ENCODE data around the gene FBL. TPM values are rescaled to one million over a fixed set of nuclear protein-coding genes. Genes with fewer than 3 reads are reported as not detected.

Gene FBL
- total and polyA plus RNA-seq, 2 of the 4 experiments (the other 2 are of a cell fraction), result 259 to 446 TPM

GRCh38 chr19:39858541-39858940 is 12.4 kb upstream of the FBL start:
- CTCF ChIA-PET, result no interaction called here

More at GRCh38 chr19:39858541-39858940, 12.4 kb upstream of the FBL start:
- Histone ChIP-seq H2BK20ac (ENCODE audit: low read depth, low read length) (no peak overlapping the region), H3K14ac (replicated peaks; ENCODE audit: low read depth, low read length) (no peak overlapping the region), H3K4me3 (ENCODE audit: insufficient read depth, low read depth, low read length) (peak overlapping the region; percentile 28; the same call in 1 of the 2 replicates), H4K8ac (ENCODE audit: low read depth in 2 of 2, low read length in 2 of 2) (no peak overlapping the region), H3K56ac (ENCODE audit: extremely low read depth, insufficient read depth, low read length) (no peak overlapping the region), H4K91ac (ENCODE audit: insufficient read depth, low read depth, low read length) (no peak overlapping the region), H2AK5ac (ENCODE audit: low read depth, low read length) (no peak overlapping the region), H3K18ac (ENCODE audit: low read depth, low read length) (no peak overlapping the region), H2BK15ac (ENCODE audit: low read depth, low read length) (no peak overlapping the region), H3K79me1 (ENCODE audit: low read depth in 1 of 2, low read length in 2 of 2) (no peaks in the 10 kb centered on the region), H2AK9ac (replicated peaks; ENCODE audit: low read depth, low read length, poor library complexity) (no peak overlapping the region), H3K9ac (ENCODE audit: low read depth, low read length) (no peak overlapping the region), H2AFZ (replicated peaks; ENCODE audit: low read length, poor library complexity) (no peak overlapping the region), H3K9me3 (ENCODE audit: control insufficient read depth, insufficient read depth, low read length) (no peaks in the 10 kb centered on the region), H2BK5ac (ENCODE audit: low read depth, low read length, poor library complexity, severe bottlenecking) (no peak overlapping the region), H3K4me2 (ENCODE audit: low read depth, low read length) (peak overlapping the region; percentile 31), H3K23ac (ENCODE audit: low read depth, low read length) (no peak overlapping the region), H4K5ac (ENCODE audit: low read depth, low read length) (no peak overlapping the region; the same call in 1 of the 2 replicates), H3K4ac (ENCODE audit: low read depth, low read length) (no peak overlapping the region), H3K27ac (ENCODE audit: insufficient read depth, low read length) (no peak overlapping the region), H3K4me1 (ENCODE audit: control insufficient read depth, insufficient read depth, low read length) (no peaks in the 10 kb centered on the region), H4K20me1 (ENCODE audit: insufficient read depth, low read length) (no peaks in the 10 kb centered on the region), H3K9me1 (ENCODE audit: insufficient read depth, low read length) (no peaks in the 10 kb centered on the region), H3K27me3 (ENCODE audit: control insufficient read depth, insufficient read depth, low read length) (no peaks in the 10 kb centered on the region), H2BK120ac (ENCODE audit: low read depth, low read length) (no peak overlapping the region), H3K36me3 (ENCODE audit: control insufficient read depth, insufficient read depth, low read length) (no peaks in the 10 kb centered on the region)
- POLR2A ChIA-PET (ENCODE audit: unreplicated experiment), result no interaction called here
- dilution Hi-C loops (cut with HindIII; ENCODE audit: low sequenced_read_pairs, unreplicated experiment) (no loop called here), in situ Hi-C loops (cut with MboI; ENCODE audit: low sequenced_read_pairs) (no loop called here), intact Hi-C loops (cut with micrococcal nuclease) (no loop called here)
- no peak for TF ChIP-seq BHLHE40 (IDR thresholded peaks at IDR 0.05; ENCODE audit: low read depth, low read length)
- TF ChIP-seq CEBPB (IDR thresholded peaks at IDR 0.05; ENCODE audit: low read depth, low read length), result no peak
- TF ChIP-seq NFE2L2 (IDR thresholded peaks at IDR 0.05; ENCODE audit: low read depth, low read length), result no peak
- no peak for TF ChIP-seq CHD1 (IDR thresholded peaks at IDR 0.05; ENCODE audit: low read depth, low read length)
- no peak for TF ChIP-seq POLR2A (IDR thresholded peaks at IDR 0.05; ENCODE audit: low read depth, low read length)
- TF ChIP-seq FOS (IDR thresholded peaks at IDR 0.05; ENCODE audit: low read depth, low read length), result no peak
- TF ChIP-seq MAZ (IDR thresholded peaks at IDR 0.05; ENCODE audit: borderline replicate concordance, low read depth, low read length), result no peak
- no peak for TF ChIP-seq MXI1 (IDR thresholded peaks at IDR 0.05; ENCODE audit: borderline replicate concordance, low read depth, low read length)
- TF ChIP-seq SMC3 (IDR thresholded peaks at IDR 0.05; ENCODE audit: low read depth, low read length), result no peak
- TF ChIP-seq RCOR1 (IDR thresholded peaks at IDR 0.05; ENCODE audit: insufficient replicate concordance, low read length), result no peak
- no peak for TF ChIP-seq USF2 (IDR thresholded peaks at IDR 0.05; ENCODE audit: low read depth, low read length)
- TF ChIP-seq ELK1 (IDR thresholded peaks at IDR 0.05; ENCODE audit: borderline replicate concordance, low read depth, low read length), result no peak
- no peak for TF ChIP-seq CTCF (conservative IDR thresholded peaks at IDR 0.05; ENCODE audit: low read depth, low read length)
- no peak for TF ChIP-seq MAFK (IDR thresholded peaks at IDR 0.05; ENCODE audit: low read depth, low read length)
- ATAC-seq (ENCODE audit: low read depth), result peak; percentile 78
- no CpG with 5 or more reads among the region's 11 CpGs for WGBS, 2 experiments (ENCODE audit: extremely low coverage in 2 of 2, insufficient read length in 1 of 2)
- DNase-seq, result peak; percentile 63
- no TSS peak for BruUV-seq (replicated peaks)
